SK-N-SH (cell line): Measurements from ENCODE around the gene ELAVL4.

Source experiments
- CTCF ChIP-seq: fragments of 200-600 bp; sonication (generic); IDR thresholded peaks from 2 replicates; pipeline ENCODE4 v1.6.1; 2017; ENCODE audit warnings: antibody characterized with exemption, mild to moderate bottlenecking, moderate library complexity
- ELF1 ChIP-seq: IDR thresholded peaks from 2 replicates; pipeline ENCODE4 v1.4.0; 2012
- MAX ChIP-seq: IDR thresholded peaks from 2 replicates; pipeline ENCODE4 v1.4.0; 2012; ENCODE audit warnings: low read depth
- POLR2AphosphoS5 ChIP-seq: IDR thresholded peaks from 2 replicates; pipeline ENCODE4 v1.6.1; 2012; ENCODE audit warnings: low read depth, low read length
- RCOR1 ChIP-seq: fragments of 150-350 bp; IDR thresholded peaks from 2 replicates; pipeline ENCODE4 v1.6.1; 2017; ENCODE audit warnings: antibody characterized with exemption, low read length
- TCF12 ChIP-seq: IDR thresholded peaks from 2 replicates; pipeline ENCODE4 v1.4.0; 2012
- YY1 ChIP-seq: IDR thresholded peaks from 2 replicates; pipeline ENCODE4 v1.4.0; 2012; ENCODE audit warnings: low read depth, mild to moderate bottlenecking

GRCh38 chr1:50172299-50172698, 63.6 kb downstream of the ELAVL4 start:
- TF ChIP-seq CTCF (no peak), RCOR1 (no peak), YY1 (no peak), ELF1 (no peak), TCF12 (no peak), POLR2AphosphoS5 (no peak), MAX (no peak)
